Heart left ventricle (tissue), 16 donors: ENCODE results near the gene TINAGL1. TPM values are rescaled to one million over a fixed set of nuclear protein-coding genes. Genes with fewer than 3 reads are reported as not detected.
A peak's percentile ranks its signal among the peaks of the same experiment; 100 is the strongest.

Experiments
- ATAC-seq, 4 donors: fragments of 200-7000 bp; cut with Tn5 transposase; one replicate each; pipeline ENCODE4 v1.9.1; 2020 to 2022; ENCODE audit warnings: moderate library complexity in 4 of 4, mild to moderate bottlenecking in 3 of 4, moderate number of reproducible peaks in 1 of 4
- DNase-seq, 5 donors: peaks; one replicate each; pipeline ENCODE4 v3.0.0-alpha.2; 2020
- H3K27ac ChIP-seq, 12 donors: fragments of 200-600 bp; sonication (generic) in 4 of 12; one replicate each; pipeline versions ENCODE4 v1.5.0 to v1.8.0; 2016 to 2022; ENCODE audit warnings: mild to moderate bottlenecking in 2 of 12
- H3K27me3 ChIP-seq, 9 donors: fragments of 200-600 bp; sonication (generic) in 2 of 9; one replicate each; pipeline versions ENCODE4 v1.5.1 to v1.8.0; 2016 to 2022; ENCODE audit warnings: mild to moderate bottlenecking in 3 of 9
- H3K36me3 ChIP-seq, 9 donors: fragments of 200-600 bp; sonication (generic) in 2 of 9; one replicate each; pipeline versions ENCODE4 v1.5.0 to v1.8.0; 2018 to 2022; ENCODE audit warnings: mild to moderate bottlenecking in 2 of 9
- H3K4me1 ChIP-seq, 12 donors: fragments of 200-600 bp; sonication (generic) in 4 of 12; one replicate each; pipeline versions ENCODE4 v1.5.0 to v1.8.0; 2016 to 2022; ENCODE audit warnings: mild to moderate bottlenecking in 3 of 12
- H3K4me3 ChIP-seq, 12 donors: fragments of 200-600 bp; sonication (generic) in 4 of 12; one replicate each; pipeline versions ENCODE4 v1.5.0 to v1.8.0; 2017 to 2022; ENCODE audit warnings: mild to moderate bottlenecking in 9 of 12, moderate library complexity in 4 of 12
- H3K9me3 ChIP-seq, 12 donors: fragments of 200-600 bp; sonication (generic) in 4 of 12; one replicate each; pipeline versions ENCODE4 v1.5.0 to v1.8.0; 2016 to 2022; ENCODE audit warnings: mild to moderate bottlenecking in 1 of 12
- CTCF ChIP-seq, 12 donors: fragments of 200-600 bp; sonication (generic) in 4 of 12; IDR thresholded peaks; one replicate each; pipeline versions ENCODE4 v1.5.0 to v1.8.0; 2018 to 2022; ENCODE audit warnings: antibody characterized with exemption in 12 of 12, mild to moderate bottlenecking in 5 of 12
- POLR2A ChIP-seq, 2 donors: fragments of 450-650 bp; IDR thresholded peaks; one replicate each; pipeline ENCODE4 v1.6.1; 2017; ENCODE audit warnings: antibody characterized with exemption in 2 of 2, mild to moderate bottlenecking in 2 of 2, moderate library complexity in 2 of 2
- WGBS, 4 donors: extraction: QIAGEN DNeasy Blood & Tissue Kit in 2 of 4; methylation state at CpG; one replicate each; pipeline versions ENCODE4 v1.1.5 to v1.1.7; 2013 to 2018; 5-methylcytosine and 5-hydroxymethylcytosine counted together
- intact Hi-C, 10 donors: fragments of 100-400 bp; cut with DNase I; formaldehyde crosslinking; loops; one replicate each; pipeline versions ENCODE4 v1.11.1 to v1.14.2; 2022
- polyA plus RNA-seq, 2 donors: library from polyadenylated mRNA; stranded (reverse); fragments of 200-250 nt; gene quantifications; one replicate each; pipeline ENCODE4 v1.2.3, GENCODE V29; 2013
- total RNA-seq, 9 donors: library from RNA; depleted of rRNA in 2 of 9; stranded (reverse); fragments of >200 nt in 2 of 9; fragmentation: NEBNext Ultra II Directional in 3 of 9; extraction: Animal tissue kit (Norgen Biotek cat#: 25700) in 3 of 9; gene quantifications; one replicate each; pipeline versions ENCODE4 v1.1.0 to v1.2.4, GENCODE V29; 2016 to 2023
- donor health status: ischemic (EF 13 %, LVEDD 7.1; RV severe dilation, severe dysfunction).
- donor health status: healthy with polysubstance abuse.
- donor health status: DM: no; HTN: yes; CAD: no.
- donor health status: DM: no; HTN: no; CAD: no.
- donor health status: ischemic (EF 25% LVEDD 6.9; RV normal size, moderate dysfunction).
- donor health status: ischemic (EF 25% LVEDD 5.7; RV mildly dilated, moderate dysfunction).
- donor health status: healthy.
- donor health status: DM: yes; HTN: yes; CAD: no.
- donor health status: ischemic (EF 35%, LVEDD 5.7; RV mildly dilated, moderate dysfunction).
- donor health status: nonischemic (EF 11% LVEDD 7.7; RV severe dilation, severe dysfunction).
- donor health status: DM: yes; HTN: yes; CAD: no.
- donor health status: PGD.
- donor health status: ischemic (EF 29% LVEDD 5.4; RV normal size, mild dysfunction).
- donor health status: nonischemic (EF 23%, LVEDD 6.1; RV moderate dilation, normal function).

The TINAGL1 gene
- total and polyA plus RNA-seq, 11 donors = 136 to 697 (median 204) TPM

DNA sequence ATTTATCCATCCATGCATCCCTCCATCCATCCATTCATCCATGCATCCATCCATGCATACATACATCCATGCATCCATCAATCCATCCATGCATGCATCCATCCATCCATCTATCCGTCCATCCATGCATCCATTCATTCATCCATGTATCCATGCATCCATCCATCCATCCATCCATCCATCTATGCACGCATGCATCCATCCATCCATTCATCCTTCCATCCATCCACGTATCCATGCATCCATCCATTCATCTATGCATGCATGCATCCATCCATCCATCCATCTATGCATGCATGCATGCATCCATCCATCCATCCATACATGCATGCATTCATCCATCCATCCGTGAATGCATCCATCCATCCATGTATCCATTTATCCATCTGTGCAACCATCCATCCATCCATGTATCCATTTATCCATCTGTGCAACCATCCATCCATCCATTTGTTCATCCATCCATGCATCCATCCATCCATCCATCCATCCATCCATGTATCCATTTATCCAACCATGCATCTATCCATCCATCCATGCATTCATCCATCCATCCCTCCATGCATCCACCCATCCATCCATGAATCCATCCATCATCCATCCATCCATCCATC lies 30.3 kb upstream of the TINAGL1 start:
- Histone ChIP-seq H3K27me3 (peaks cover 0 to 5% (median 0%) of the 10 kb centered on the region in 9 donors), H3K4me1 (peaks cover 0 to 18% (median 8%) of the 10 kb centered on the region in 12 donors), H3K27ac (no peak overlapping the region), H3K4me3 (no peak overlapping the region), H3K36me3 (no peaks in the 10 kb centered on the region), H3K9me3 (peaks cover 0 to 19% (median 1%) of the 10 kb centered on the region in 12 donors)
- intact Hi-C loops = loop anchor here in 9 of 10 donors (5.0 to 10.0 kb wide), 8 partner anchors 84 to 364 kb away; no protein-coding TSS in a partner anchor
- ATAC-seq (no peak), DNase-seq (no peak)
- TF ChIP-seq CTCF (IDR thresholded peaks at IDR 0.05) (no peak), POLR2A (IDR thresholded peaks at IDR 0.05) (no peak)
- 82 to 88% (median 86%) methylated on average over 4 of the region's 4 CpGs for whole genome bisulfite sequencing, 4 donors

GRCh38 chr1:31548534-31548906 lies 27.8 kb upstream of the TINAGL1 start:
- Histone ChIP-seq H3K36me3 (no peaks in the 10 kb centered on the region), H3K9me3 (peaks cover 0 to under 1% (median 0%) of the 10 kb centered on the region in 12 donors), H3K4me1 (peaks cover 0 to 18% (median 8%) of the 10 kb centered on the region in 12 donors), H3K4me3 (peak overlapping the region in 2 of 12 donors; percentile 34 to 36), H3K27ac (peak overlapping the region in 1 of 12 donors; percentile 51), H3K27me3 (peaks cover 0 to 5% (median 0%) of the 10 kb centered on the region in 9 donors)
- intact Hi-C loops = loop anchor here in 9 of 10 donors (2.0 to 10.0 kb wide), 13 partner anchors 86 to 366 kb away; no protein-coding TSS in a partner anchor
- ATAC-seq = peak; percentile 8 to 31 (median 26)
- no peak for DNase-seq
- WGBS, 4 donors = 29 to 47% (median 38%) methylated on average over 12 of the region's 12 CpGs
- TF ChIP-seq CTCF (IDR thresholded peaks at IDR 0.05) (no peak), POLR2A (IDR thresholded peaks at IDR 0.05) (no peak)

- Histone ChIP-seq H3K27ac (peak overlapping the region in 10 of 12 donors; percentile 13 to 67 (median 53)), H3K4me3 (peak overlapping the region in 8 of 12 donors; percentile 7 to 46 (median 34)), H3K27me3 (peaks cover 0 to 5% (median 0%) of the 10 kb centered on the region in 9 donors), H3K9me3 (no peaks in the 10 kb centered on the region), H3K36me3 (no peaks in the 10 kb centered on the region), H3K4me1 (peaks cover 0 to 18% (median 8%) of the 10 kb centered on the region in 12 donors)
- intact Hi-C loops = loop anchor here in 9 of 10 donors (1.0 to 10.0 kb wide), 14 partner anchors 87 to 367 kb away; no protein-coding TSS in a partner anchor
- peak; percentile 67 to 80 (median 78) for DNase-seq
- 2 to 5% (median 3%) methylated on average over 20 to 24 of the region's 24 CpGs for WGBS, 4 donors
- ATAC-seq = peak; percentile 85 to 93 (median 91)
- TF ChIP-seq CTCF (IDR thresholded peaks at IDR 0.05) (peak; percentile 91 to 97 (median 94)), POLR2A (IDR thresholded peaks at IDR 0.05) (no peak)
These were observed 27.2 kb upstream of the TINAGL1 start for GRCh38 chr1:31548907-31549808.
